Fibroblast of lung (primary cell): ENCODE data around the gene CLEC4D. TPM values are rescaled to one million over a fixed set of nuclear protein-coding genes. Genes with fewer than 3 reads are reported as not detected.

Source experiments
- DNase-seq, 2 donors: peaks; one replicate each; pipeline versions ENCODE4 v3.0.0 to v3.0.0-alpha.2; 2010; ENCODE audit warnings: low read depth in 2 of 2
- H2AFZ ChIP-seq: 2 replicates; pipeline ENCODE4 v1.5.1; 2012; ENCODE audit warnings: low read length, control low read depth, inconsistent platforms
- H3K27ac ChIP-seq: 2 replicates; pipeline ENCODE4 v1.5.1; 2011; ENCODE audit warnings: low read length, control low read depth; ENCODE audit not compliant: insufficient read depth
- H3K27me3 ChIP-seq: 2 replicates; pipeline ENCODE4 v1.5.1; 2011; ENCODE audit warnings: mild to moderate bottlenecking, low read length; ENCODE audit not compliant: control insufficient read depth, insufficient read depth
- H3K36me3 ChIP-seq: 2 replicates; pipeline ENCODE4 v1.5.1; 2011; ENCODE audit warnings: low read length; ENCODE audit not compliant: control insufficient read depth, insufficient read depth
- H3K4me1 ChIP-seq: 2 replicates; pipeline ENCODE4 v1.5.1; 2011; ENCODE audit warnings: low read length; ENCODE audit not compliant: control insufficient read depth, insufficient read depth; ENCODE audit errors: extremely low read depth
- H3K4me2 ChIP-seq: 2 replicates; pipeline ENCODE4 v1.5.1; 2011; ENCODE audit warnings: low read length, control low read depth; ENCODE audit not compliant: insufficient read depth; ENCODE audit errors: extremely low read depth
- H3K4me3 ChIP-seq, 4 experiments: fragments of 200-600 bp in 1 of 4; sonication (generic) in 1 of 4; replicated peaks in 1 of 4; 2 replicates each; pipeline ENCODE4 v1.5.1; 2011 to 2016; ENCODE audit warnings: low read length in 4 of 4, low read depth in 3 of 4, mild to moderate bottlenecking in 3 of 4, control low read depth in 2 of 4, inconsistent platforms in 1 of 4, mixed read lengths in 1 of 4; ENCODE audit not compliant: insufficient read depth in 1 of 4; ENCODE audit errors: control extremely low read depth in 1 of 4
- H3K79me2 ChIP-seq: 2 replicates; pipeline ENCODE4 v1.5.1; 2012; ENCODE audit warnings: mild to moderate bottlenecking, low read length, inconsistent platforms; ENCODE audit not compliant: control insufficient read depth, insufficient read depth
- H3K9ac ChIP-seq: 2 replicates; pipeline ENCODE4 v1.5.1; 2011; ENCODE audit warnings: mild to moderate bottlenecking, low read length, control low read depth; ENCODE audit not compliant: insufficient read depth
- H3K9me3 ChIP-seq: 2 replicates; pipeline ENCODE4 v1.5.1; 2012; ENCODE audit warnings: low read depth, low read length; ENCODE audit not compliant: control insufficient read depth, insufficient read depth
- H4K20me1 ChIP-seq: 2 replicates; pipeline ENCODE4 v1.5.1; 2011; ENCODE audit warnings: low read length; ENCODE audit not compliant: control insufficient read depth, insufficient read depth; ENCODE audit errors: extremely low read depth
- CTCF ChIP-seq, 2 donors: IDR thresholded peaks in 1 of 2; conservative IDR thresholded peaks in 1 of 2; 1 replicate in 1 of 2; 2 replicates in 1 of 2; pipeline ENCODE4 v1.5.1; 2011 to 2012; ENCODE audit warnings: low read length in 2 of 2, control low read depth in 1 of 2, inconsistent platforms in 1 of 2, low read depth in 1 of 2, mild to moderate bottlenecking in 1 of 2
- EZH2 ChIP-seq: IDR thresholded peaks from 2 replicates; pipeline ENCODE4 v1.5.1; 2012; ENCODE audit warnings: low read length, control low read depth, mild to moderate bottlenecking; ENCODE audit errors: missing control alignments
- polyA plus RNA-seq, 2 donors: library from polyadenylated mRNA; depleted of rRNA in 1 of 2; stranded (reverse) in 1 of 2; unstranded in 1 of 2; fragments of >200 nt; gene quantifications; 2 replicates each; pipeline ENCODE4 v1.2.1, GENCODE V29; 2011 to 2012; ENCODE audit warnings: missing spikeins in 1 of 2
- total RNA-seq: library from RNA; depleted of rRNA; stranded (reverse); fragments of >200 nt; gene quantifications from 2 replicates; pipeline ENCODE4 v1.2.1, GENCODE V29; 2014

Gene CLEC4D
- total and polyA plus RNA-seq, 2 donors (not counting 1 experiment from before 2014, with no cell fraction given), result not detected

GRCh38 chr12:8499616-8500015 lies 13.7 kb upstream of the CLEC4D start:
- no peaks in the 10 kb centered on the region for H3K27me3 ChIP-seq
- no peaks in the 10 kb centered on the region for H3K9me3 ChIP-seq
- H3K36me3 ChIP-seq, result no peaks in the 10 kb centered on the region
- no peaks in the 10 kb centered on the region for H3K79me2 ChIP-seq
- no peak for TF ChIP-seq EZH2
- TF ChIP-seq CTCF (conservative IDR thresholded peaks at IDR 0.05 in 1 of 2, IDR thresholded peaks at IDR 0.05 in 1 of 2; ENCODE audit: low read depth in 1 of 2, low read length in 2 of 2), result no peak
- DNase-seq, result no peak
- H4K20me1 ChIP-seq, result no peaks in the 10 kb centered on the region
- H3K4me1 ChIP-seq, result no peaks in the 10 kb centered on the region
- no peak overlapping the region for H2AFZ ChIP-seq
- H3K4me3 ChIP-seq, result no peak overlapping the region
- no peak overlapping the region for H3K27ac ChIP-seq
- H3K9ac ChIP-seq, result no peak overlapping the region
- no peak overlapping the region for H3K4me2 ChIP-seq

- no peak for DNase-seq
- Histone ChIP-seq H3K9ac (no peak overlapping the region), H3K36me3 (no peaks in the 10 kb centered on the region), H3K79me2 (no peaks in the 10 kb centered on the region), H3K4me3 (no peak overlapping the region), H3K4me1 (no peaks in the 10 kb centered on the region), H3K27ac (no peak overlapping the region), H3K27me3 (no peaks in the 10 kb centered on the region), H2AFZ (no peak overlapping the region), H3K9me3 (no peaks in the 10 kb centered on the region), H4K20me1 (no peaks in the 10 kb centered on the region), H3K4me2 (no peak overlapping the region)
- TF ChIP-seq CTCF (conservative IDR thresholded peaks at IDR 0.05 in 1 of 2, IDR thresholded peaks at IDR 0.05 in 1 of 2; ENCODE audit: low read depth in 1 of 2, low read length in 2 of 2), result no peak
- TF ChIP-seq EZH2, result no peak
Observed at GRCh38 chr12:8501720-8502119, 11.6 kb upstream of the CLEC4D start.

DNA sequence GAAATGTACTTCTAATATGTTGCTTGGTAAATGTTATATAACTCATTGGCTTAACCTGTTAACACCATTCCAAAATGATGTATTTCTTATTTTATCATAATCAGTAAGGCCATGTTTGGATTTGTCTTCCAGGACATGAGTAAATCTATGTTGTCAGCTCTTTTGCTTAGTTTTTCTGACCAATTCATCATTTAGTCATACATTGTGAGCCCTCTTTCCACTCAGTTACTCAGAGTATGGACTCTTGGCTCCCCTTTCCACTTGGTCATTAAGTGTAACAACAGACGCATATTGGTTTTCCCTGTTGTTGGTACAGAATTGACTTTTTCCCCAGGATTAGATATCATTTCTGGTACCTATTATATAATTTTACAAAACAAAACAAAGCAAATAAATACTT lies 9.0 kb upstream of the CLEC4D start:
- H3K27me3 ChIP-seq, result no peaks in the 10 kb centered on the region
- H2AFZ ChIP-seq, result no peak overlapping the region
- H3K79me2 ChIP-seq, result no peaks in the 10 kb centered on the region
- H3K36me3 ChIP-seq, result no peaks in the 10 kb centered on the region
- no peaks in the 10 kb centered on the region for H3K4me1 ChIP-seq
- no peak overlapping the region for H3K9ac ChIP-seq
- no peaks in the 10 kb centered on the region for H4K20me1 ChIP-seq
- H3K27ac ChIP-seq, result no peak overlapping the region
- no peak overlapping the region for H3K4me2 ChIP-seq
- H3K4me3 ChIP-seq, result no peak overlapping the region
- TF ChIP-seq CTCF (conservative IDR thresholded peaks at IDR 0.05 in 1 of 2, IDR thresholded peaks at IDR 0.05 in 1 of 2; ENCODE audit: low read depth in 1 of 2, low read length in 2 of 2) (no peak), EZH2 (no peak)
- H3K9me3 ChIP-seq, result no peaks in the 10 kb centered on the region
- DNase-seq, result no peak
